ENCODE data around the gene CDC6.
A peak's percentile ranks its signal among the peaks of the same experiment; 100 is the strongest.
"Not testable (repeated sequence)": the region's sequence is repeated elsewhere in the genome, so short reads cannot be mapped to it uniquely, and the experiment has no call there.

CDC6 gene

DNA sequence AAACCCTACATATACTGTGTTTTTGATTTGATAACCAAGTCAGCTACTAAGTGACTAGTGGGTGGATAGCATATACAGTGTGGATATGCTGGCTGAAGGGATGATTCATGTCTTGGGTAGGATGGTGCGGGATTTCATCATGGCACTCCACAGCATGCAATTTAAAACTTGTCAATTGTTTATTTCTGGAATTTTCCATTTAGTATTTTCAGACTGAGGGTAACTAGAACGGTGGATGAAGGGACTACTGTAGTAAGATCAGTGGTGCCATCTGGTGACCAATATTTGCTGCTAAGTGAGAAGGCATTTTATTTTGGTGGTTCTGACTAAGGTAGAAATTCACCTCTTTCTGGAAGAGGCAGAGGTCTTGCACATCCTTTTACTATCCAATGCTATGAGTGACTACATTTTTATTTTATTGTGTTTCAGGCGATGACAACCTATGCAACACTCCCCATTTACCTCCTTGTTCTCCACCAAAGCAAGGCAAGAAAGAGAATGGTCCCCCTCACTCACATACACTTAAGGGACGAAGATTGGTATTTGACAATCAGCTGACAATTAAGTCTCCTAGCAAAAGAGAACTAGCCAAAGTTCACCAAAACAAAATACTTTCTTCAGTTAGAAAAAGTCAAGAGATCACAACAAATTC lies 3.1 kb downstream of the CDC6 start:
- peak; percentile 48 for DNase-seq

DNA sequence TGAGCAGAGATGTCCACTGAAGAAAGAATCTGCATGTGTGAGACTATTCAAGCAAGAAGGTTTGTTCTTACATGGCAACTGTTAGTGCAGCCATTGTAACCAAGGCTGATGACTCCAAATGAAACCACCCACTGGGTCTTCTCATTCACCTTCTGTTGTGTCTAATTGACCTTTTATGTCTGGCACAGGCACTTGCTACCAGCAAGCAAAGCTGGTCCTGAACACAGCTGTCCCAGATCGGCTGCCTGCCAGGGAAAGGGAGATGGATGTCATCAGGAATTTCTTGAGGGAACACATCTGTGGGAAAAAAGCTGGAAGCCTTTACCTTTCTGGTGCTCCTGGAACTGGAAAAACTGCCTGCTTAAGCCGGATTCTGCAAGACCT lies 3.6 kb downstream of the CDC6 start:
- no peak for DNase-seq

DNA sequence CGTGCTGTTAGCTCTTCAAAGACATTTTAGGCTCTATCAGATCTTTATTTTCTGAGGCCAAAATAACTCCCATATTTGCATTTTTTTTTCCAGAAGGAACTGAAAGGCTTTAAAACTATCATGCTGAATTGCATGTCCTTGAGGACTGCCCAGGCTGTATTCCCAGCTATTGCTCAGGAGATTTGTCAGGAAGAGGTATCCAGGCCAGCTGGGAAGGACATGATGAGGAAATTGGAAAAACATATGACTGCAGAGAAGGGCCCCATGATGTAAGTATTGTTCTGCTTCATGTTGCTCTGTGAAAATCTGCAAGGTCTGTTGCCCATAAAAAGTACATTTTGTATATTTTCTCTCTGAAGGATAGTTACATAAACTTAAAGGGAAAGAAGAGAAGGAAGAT lies 5.7 kb downstream of the CDC6 start:
- DNase-seq: no peak

DNA sequence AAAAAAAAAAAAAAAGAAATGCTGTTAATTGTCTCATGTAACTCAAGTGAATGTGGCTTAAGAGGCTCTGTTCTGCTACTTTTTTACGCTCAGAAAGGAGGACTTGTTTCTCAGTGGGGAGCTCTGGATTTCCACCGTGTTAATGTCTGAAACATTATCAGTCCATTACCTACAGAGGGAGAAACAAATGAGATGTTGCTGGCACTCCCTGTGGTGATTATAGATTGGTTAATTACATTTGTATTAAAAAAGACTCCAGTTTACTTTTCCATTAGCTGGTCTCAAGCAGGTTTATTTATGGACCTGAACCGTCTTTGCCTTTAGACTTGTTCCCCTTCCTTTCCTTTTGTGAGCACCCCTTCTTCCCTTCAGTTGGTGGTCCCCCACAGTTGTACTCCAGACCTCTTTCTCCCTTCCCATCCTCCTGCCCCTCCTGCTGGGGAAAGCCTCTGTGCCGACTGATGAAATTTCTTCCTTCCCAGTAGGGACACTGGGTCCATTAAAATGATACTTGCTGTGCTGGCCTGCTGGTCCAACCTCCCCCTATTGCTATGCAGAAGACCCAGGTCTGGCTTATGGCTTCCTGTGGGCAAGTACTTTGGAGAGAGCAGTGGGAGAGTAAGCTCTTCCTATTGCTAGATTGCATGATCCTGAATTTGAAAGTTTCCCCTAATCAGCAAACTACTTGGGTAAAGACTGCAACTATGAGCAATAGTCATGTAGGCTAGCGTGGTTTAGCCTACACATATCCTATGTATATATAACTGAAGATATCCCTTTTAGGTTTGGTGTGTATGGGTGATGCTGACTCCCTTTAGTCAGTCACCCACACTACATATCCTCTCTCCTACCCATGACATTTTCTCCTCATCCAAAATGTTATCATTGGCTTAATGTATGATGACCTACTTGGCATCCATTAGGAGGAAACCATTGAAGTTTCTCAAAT lies 8.1 kb downstream of the CDC6 start:
- no peak for DNase-seq

DNA sequence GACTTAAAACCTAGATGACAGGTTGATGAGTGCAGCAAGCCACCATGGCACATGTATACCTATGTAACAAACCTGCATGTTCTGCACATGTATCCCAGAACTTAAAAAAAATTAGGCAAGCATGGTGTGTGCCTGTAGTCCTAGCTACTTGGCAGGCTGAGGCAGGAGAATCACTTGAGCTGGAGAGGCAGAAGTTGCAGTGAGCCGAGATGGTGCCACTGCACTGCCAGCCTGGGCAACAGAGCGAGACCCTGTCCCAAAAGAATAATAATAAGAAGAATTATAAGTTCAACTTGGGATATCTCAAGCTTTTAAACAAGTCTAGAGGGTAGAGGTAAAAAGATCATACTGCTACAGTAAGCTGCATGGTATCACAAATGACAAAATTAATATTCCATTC lies 9.8 kb downstream of the CDC6 start:
- DNase-seq: no peak

DNA sequence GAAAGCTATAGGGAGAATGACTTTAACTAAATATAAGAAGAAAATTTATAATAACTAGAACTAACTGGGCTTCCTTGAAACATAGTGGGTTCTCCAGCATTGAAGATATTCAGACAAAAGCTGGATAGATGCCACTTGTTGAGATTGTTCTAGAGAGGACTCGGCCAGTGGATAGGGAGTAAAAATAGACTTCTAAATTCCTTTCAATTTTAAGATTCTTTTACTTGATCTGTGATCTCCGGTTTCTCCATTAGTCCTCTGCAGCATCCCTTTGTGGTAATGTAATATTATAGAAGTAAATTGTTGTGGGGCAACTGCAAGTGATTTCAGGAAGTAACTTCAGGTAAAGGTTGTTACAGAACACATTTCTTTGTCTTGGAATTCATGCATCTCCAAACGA lies 11.0 kb downstream of the CDC6 start:
- no peak for DNase-seq

DNA sequence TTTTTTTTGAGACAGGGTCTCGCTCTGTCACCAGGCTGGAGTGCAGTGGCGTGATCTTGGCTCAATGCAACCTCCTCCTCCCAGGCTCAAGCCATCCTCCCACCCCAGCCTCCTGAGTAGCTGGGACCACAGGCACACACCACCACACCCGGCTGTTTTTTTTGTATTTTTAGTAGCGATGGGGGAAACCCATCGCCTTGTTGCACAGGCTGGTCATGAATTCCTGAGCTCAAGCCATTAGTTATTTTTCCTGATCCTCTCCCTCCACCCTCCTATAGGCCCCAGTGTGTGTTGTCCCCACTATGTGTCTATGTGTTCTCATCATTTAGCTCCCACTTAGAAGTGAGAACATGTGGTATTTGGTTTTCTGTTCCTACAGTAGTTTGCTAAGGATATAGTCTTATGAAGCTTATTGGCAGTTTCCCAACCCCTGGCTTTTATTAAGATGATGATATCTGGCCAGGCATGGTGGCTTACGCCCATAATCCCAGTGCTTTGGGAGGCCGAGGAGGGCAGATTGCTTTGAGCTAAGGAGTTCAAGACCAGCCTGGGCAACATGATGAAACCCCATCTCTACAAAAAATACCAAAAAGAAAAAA lies 11.6 kb downstream of the CDC6 start:
- DNase-seq: not testable (repeated sequence)

DNA sequence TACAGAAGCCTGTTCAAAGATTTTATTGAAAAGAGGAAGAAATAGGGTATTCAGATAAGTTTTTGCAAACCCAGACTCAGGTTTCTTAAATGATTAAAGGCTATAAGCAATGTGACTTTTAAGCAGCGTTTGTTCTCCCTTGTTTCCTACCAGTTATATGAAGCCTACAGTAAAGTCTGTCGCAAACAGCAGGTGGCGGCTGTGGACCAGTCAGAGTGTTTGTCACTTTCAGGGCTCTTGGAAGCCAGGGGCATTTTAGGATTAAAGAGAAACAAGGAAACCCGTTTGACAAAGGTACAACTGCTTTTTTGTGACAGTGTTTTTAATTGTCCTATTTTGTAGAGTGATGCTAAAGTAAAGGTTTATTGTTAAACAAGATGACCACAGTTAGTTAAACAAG lies 13.6 kb downstream of the CDC6 start:
- DNase-seq: no peak

DNA sequence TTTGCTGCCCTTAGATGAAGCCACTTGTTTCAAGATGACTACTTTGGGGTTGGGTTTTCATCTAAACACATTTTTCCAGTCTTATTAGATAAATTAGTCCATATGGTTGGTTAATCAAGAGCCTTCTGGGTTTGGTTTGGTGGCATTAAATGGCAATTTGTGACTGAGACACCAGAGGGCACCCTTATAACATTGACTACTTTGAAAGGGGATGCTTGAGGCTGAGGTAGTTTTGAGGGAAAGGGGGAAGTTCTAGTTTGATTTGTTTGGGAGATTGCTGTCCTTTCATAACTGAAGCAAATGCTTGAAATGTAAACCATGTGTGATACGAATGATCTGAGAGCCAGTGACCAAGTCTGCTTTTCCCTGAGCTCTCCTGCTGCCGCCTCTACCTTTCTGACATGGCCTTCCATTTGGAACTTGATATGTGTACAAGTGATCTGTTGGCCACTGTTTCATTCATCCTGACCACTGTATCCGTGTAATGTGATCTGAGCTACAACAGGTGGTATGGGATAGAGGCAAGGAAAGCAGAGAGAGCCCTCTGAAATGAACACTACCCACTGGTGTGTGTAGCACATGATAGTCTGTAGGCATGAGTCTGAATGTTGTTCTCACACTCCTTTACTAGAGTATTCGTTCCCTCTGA lies 15.5 kb downstream of the CDC6 start:
- DNase-seq: peak; percentile 71

DNA sequence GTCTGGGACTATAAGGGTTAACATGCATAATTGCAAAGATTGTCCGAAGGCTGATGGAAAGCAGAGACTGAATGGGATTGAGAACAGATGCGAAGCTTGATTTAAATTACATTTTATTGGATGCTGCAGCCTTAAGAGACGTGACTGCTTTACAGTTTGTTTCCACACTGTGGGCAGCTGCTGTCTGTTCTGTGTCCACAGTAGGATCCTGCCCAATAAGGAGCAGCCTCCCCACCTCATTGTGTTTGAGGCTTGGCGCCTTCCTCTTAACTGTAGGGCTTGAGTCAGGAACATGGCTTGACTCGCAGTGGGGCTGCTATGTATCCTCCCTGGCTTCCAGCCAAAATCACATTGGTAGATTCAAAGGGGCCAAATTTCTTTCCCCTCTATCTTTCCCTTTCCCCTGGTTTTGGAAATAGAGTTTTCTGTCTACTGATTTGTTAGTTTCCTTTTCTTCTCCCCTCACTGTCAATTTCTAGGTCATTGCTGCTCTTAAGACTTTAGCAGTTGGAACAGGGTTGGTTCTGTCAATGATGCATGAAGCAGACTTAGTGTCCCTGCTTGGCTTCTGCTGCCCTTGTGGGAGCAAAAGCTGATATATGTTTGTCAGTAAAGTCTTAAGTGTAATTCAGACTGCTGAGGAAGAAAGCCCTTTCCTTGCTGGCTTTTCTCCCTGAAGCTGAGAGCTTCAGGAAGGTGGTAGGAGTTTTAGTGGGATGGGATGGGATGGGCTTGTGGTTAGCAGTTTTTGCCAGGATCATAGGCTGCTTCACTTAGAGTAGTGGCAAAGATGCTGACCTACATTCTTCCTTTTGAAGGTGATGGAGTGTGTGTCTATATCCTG lies 16.3 kb downstream of the CDC6 start:
- no peak for DNase-seq

DNA sequence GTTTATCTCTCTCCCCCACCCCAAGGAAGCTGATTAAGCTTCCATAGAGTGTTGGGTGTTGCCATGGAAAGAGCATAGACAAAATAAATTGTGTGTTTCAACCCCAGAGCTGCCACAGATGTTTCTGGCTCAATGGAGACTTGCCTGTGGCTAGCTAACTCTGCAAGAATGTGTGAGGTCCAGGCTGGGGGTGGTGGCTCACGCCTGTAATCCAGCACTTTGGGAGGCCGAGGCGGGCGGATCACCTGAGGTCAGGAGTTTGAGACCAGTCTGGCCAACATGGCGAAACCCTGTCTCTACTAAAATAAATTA lies 16.8 kb downstream of the CDC6 start:
- not testable (repeated sequence) for DNase-seq

DNA sequence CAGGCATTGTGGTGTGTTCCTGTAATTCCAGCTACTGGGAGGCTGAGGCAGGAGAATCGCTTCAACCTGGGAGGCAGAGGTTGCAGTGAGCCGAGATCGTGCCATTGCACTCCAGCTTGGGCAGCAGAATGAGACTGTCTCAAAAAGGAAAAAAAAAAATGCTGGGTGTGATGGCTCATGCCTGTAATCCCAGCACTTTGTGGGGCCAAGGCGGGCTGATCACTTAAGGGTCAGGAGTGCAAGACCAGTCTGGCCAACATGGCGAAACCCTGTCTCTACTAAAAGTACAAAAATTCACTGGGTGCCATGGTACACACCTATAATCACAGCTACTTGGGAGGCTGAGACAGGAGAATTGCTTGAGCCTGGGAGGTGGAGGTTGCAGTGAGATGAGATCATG lies 17.2 kb downstream of the CDC6 start:
- DNase-seq: not testable (repeated sequence)

DNA sequence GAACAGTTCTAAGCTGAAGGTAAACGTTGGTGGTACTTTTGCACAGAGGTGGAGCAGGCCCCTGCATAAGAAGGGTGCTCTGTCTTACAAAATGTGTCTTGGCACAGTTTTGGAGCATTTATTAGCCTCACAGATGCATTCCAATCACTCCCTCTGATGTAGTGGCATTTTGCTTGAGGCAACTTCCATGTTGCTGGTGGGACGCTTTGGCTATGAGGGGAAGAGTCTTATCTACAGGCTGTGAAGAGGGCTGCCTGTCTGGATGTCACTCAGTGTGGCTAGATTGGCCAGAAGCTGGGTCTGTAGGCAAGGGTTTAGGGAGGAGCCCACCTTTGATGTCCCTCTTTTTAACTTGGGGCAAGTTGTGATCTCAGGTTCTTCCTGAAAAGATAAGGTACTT lies 18.7 kb downstream of the CDC6 start:
- no peak for DNase-seq

DNA sequence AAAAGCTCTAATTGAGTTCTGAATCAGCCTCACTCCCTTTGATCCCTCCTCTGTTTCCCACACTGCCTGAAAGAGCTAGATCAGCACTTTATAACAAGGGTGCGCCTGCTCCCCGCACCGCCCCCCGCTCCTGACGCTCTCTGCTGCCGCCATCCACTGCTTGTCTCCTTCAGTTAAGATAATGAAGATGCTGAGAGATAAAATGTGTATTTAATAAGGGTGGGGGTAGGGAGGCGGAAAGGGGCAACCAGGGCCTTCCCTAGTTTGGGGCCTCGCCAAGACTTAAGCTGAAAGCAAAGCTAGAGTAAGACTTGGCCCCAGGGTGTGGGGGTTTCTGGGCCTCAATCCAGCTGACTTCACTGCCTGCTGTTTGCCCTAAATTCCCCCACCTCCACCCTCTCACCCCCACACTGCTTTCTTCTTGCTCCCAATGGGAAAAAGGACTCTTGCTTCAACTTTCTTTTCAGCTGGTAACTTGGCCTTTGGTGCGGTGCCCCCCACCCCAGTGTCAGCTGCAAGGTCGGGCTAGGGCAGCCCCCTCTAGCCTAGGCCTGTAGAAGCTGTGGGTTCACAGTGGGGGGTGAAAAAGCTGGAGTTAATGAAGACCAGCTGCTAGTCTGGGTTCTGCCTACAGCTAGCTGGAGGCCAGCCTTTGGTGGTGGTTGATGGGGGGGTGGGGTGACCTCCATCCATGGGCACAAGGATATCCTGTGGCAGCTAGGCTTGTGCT lies 19.5 kb downstream of the CDC6 start:
- no peak for DNase-seq

DNA sequence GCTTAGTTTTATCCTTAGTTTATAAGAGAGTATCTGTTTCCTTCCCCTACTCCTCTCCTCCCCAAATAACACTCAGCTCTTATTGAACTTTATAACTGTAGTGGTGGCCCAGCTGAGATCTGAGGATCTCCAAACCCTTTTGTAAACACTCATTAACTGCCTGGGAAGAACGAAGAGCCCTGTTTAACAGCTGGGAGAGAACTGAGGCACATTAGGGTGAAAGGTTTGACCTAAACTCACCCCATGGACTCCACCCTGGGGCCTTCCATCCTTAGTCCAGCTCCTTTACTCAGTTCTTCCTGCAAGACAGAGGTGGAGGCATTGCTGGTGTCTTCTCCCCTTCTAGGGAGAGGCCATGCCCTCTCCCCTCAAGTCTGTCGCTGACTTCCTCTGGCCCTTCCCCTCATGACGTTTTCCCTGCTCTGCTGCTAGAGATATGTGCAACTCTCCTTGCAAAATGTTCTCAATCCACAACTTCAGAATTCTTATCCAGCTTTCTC lies 20.1 kb downstream of the CDC6 start:
- DNase-seq: no peak

DNA sequence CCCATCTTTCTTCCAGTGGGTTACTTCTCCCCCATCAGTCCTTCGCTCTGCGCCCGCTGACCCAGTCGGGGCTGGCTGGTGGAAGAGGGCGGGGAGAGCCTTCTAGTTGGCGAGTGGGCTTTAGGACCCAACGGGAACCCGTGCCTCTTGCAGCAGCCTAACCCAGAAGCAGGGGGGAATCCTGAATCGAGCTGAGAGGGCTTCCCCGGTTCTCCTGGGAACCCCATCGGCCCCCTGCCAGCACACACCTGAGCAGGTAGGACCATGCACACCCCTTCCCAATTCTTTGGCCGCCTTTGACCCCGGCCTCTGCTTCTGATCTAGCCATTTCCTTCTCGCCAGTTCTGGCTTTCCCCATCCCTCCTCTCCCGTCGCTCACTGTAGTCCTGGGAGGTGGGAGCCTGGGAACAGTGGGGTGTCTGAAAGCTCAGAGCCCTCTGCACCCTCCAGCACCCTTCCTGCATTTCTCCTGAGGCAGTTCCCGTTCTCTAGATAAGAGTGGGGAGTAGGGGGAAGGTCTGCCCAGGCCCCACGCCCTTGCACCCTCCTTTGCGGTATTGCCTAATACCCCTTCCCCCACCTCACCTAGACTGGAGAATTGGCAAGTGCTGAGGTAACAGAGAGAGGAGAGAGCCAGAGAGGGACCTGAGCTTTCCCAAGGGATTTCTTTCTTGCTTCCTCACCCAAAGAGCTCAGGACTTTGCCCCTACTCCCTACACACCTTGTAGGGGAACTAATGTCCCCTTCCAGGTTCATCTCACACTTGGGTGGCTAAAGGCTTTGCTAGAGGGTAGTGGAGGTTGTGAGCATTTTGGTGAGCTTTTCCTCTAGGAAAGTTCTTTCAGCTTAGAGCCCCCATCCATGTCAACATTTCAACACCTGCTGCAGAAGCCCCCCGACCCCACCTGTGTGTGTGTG lies 21.6 kb downstream of the CDC6 start, which contains the start of gene RARA:
RARA (plus strand) TSS at position 150 of the 918 bp plus-strand sequence. CDS start 22,039 bp downstream, outside the sequence.
- DNase-seq: no peak

DNA sequence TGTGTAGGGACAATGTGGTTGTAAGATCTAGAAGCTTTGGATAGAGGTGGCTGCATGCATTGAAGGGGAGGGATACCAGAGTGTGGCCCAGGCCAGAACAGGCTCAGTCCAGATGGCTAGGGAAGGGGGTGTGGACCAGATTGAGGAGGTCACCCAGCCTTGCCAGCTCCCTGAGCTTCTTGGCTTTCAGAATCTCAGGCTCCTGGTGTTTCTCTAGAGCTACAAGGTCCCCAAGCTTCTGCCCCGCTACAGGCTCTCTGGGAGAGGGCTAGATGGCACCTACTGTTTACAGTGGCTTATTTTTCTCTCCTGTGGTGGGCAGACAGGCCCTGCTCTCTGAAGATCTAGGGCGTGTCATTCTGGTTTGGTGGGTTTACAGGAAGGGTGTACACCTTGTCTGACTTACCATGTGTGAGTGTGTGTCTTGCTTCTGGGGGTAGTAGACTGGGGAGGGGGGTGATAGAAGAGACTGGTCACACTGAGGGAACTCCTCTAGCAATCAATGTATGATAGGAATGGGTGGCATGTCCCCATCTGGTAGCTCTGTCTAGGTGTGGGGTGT lies 22.4 kb downstream of the CDC6 start:
- no peak for DNase-seq

DNA sequence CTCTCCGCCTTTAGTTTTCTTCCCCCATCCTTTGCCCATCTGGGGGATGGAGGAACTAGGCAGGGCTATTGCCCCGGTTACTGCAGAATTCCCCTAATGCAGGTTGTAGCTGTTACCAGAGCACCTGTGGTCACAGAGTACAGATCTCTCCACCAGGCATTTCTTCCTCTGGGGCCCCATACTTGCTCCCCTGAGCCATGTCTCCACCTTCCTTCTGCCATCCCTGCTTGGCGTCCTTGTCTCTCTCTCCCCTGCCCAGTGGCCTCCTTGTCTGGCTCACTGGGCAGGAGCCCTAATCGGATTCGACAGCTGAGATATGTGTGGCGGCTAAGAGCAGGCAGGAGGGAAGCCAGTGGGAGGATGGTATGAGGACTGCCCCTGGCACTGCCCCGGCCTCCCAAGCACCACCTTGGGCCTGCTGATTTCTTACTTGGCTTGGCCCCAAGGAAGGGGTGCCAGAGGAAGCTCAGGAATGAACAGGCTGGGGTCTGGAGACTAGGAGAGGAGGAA lies 23.3 kb downstream of the CDC6 start:
- DNase-seq: no peak

DNA sequence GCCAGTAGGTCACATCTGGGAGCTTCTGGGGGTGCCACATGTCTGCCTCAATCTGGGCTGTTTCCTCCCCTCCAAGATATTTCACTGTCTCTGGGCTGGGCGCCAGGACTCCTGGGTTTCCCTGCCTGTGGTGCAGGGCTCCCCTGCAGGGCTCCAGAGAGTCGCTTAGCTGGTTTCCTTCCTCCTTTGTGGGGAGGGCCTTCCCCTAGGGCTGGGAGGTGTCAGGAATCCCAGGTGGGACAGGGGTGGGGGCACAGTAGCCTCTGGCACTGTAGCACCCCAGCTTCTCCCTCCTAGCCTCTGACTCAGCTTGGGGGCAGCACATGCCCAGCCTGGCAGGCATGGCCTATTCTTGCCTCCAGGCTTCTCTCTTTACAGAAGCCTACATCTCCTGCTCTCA lies 23.9 kb downstream of the CDC6 start:
- DNase-seq: no peak

Data from CD4-positive, alpha-beta T cell treated with Interleukin-17A for 4 hours (primary cell).